D341Med (cell line): ENCODE data around the gene SMTNL1.

Experiments
- DNase-seq: peaks from one replicate; pipeline ENCODE4 v3.0.0; 2012; ENCODE audit warnings: low spot score

SMTNL1 gene

GRCh38 chr11:57536947-57537619, at the start of gene SMTNL1:
Gene SMTNL1 (plus strand): TSS chr11:57537595. CDS start chr11:57542643, 5,048 bp downstream.
- DNase-seq = no peak

GRCh38 chr11:57487920-57488659, 49.3 kb upstream of the SMTNL1 start:
- no peak for DNase-seq

- DNase-seq = no peak
Measured at GRCh38 chr11:57490456-57491248, 46.7 kb upstream of the SMTNL1 start.

- DNase-seq = peak; percentile 70
Measured at GRCh38 chr11:57491371-57492061, 45.9 kb upstream of the SMTNL1 start.

GRCh38 chr11:57493507-57494503, 43.6 kb upstream of the SMTNL1 start:
- peak; percentile 79 for DNase-seq

GRCh38 chr11:57496109-57496820, 41.1 kb upstream of the SMTNL1 start:
- DNase-seq = no peak

- no peak for DNase-seq
Measured at GRCh38 chr11:57497303-57498247, 39.8 kb upstream of the SMTNL1 start.

- no peak for DNase-seq
Measured at GRCh38 chr11:57498540-57498939, 38.9 kb upstream of the SMTNL1 start.

- peak; percentile 98 for DNase-seq
Measured at GRCh38 chr11:57499413-57499982, 37.9 kb upstream of the SMTNL1 start.

- DNase-seq = no peak
Measured at GRCh38 chr11:57499983-57500461, 37.4 kb upstream of the SMTNL1 start.

- no peak for DNase-seq
Measured at GRCh38 chr11:57500515-57500914, 36.9 kb upstream of the SMTNL1 start.

GRCh38 chr11:57500926-57501325, 36.5 kb upstream of the SMTNL1 start:
- DNase-seq = no peak

GRCh38 chr11:57501953-57502352, 35.4 kb upstream of the SMTNL1 start:
- no peak for DNase-seq

- DNase-seq = no peak
Measured at GRCh38 chr11:57502376-57502775, 35.0 kb upstream of the SMTNL1 start.

- DNase-seq = no peak
Measured at GRCh38 chr11:57502870-57503269, 34.5 kb upstream of the SMTNL1 start.

- no peak for DNase-seq
Measured at GRCh38 chr11:57504511-57504910, 32.9 kb upstream of the SMTNL1 start.

- no peak for DNase-seq
Measured at GRCh38 chr11:57506522-57506921, 30.9 kb upstream of the SMTNL1 start.

- no peak for DNase-seq
Measured at GRCh38 chr11:57508341-57509170, 28.8 kb upstream of the SMTNL1 start.
